Mesothelial cell of epicardium (in vitro differentiated cells): ENCODE results near the gene NOS1AP. TPM values are rescaled to one million over a fixed set of nuclear protein-coding genes. Genes with fewer than 3 reads are reported as not detected.

Experiments
- DNase-seq, 2 experiments: peaks; one replicate each; pipeline ENCODE4 v3.0.0; 2021; ENCODE audit warnings: low spot score in 2 of 2; ENCODE audit not compliant: unreplicated experiment in 2 of 2
- H3K27ac Mint-ChIP-seq: 2 replicates; pipeline ENCODE4 v1.8.0; 2021; ENCODE audit warnings: mixed read lengths
- H3K27me3 Mint-ChIP-seq: 2 replicates; pipeline ENCODE4 v1.8.0; 2021; ENCODE audit warnings: low read depth, mixed read lengths
- H3K36me3 Mint-ChIP-seq: 2 replicates; pipeline ENCODE4 v1.8.0; 2021; ENCODE audit warnings: mixed read lengths
- H3K4me1 Mint-ChIP-seq: 2 replicates; pipeline ENCODE4 v1.8.0; 2021; ENCODE audit warnings: mixed read lengths
- H3K4me3 Mint-ChIP-seq: 2 replicates; pipeline ENCODE4 v1.8.0; 2021; ENCODE audit warnings: mild to moderate bottlenecking, moderate library complexity, mixed read lengths
- H3K9me3 Mint-ChIP-seq: 2 replicates; pipeline ENCODE4 v1.8.0; 2021; ENCODE audit warnings: mixed read lengths
- total RNA-seq: library from RNA; stranded (reverse); gene quantifications from 3 replicates; pipeline ENCODE4 v1.2.1, GENCODE V29; 2021
- TF ChIP-seq, protein P1 (sequence below): fragments of 200-600 bp; sonication (generic); IDR thresholded peaks from one replicate; pipeline ENCODE4 v1.5.0; 2021; ENCODE audit warnings: antibody characterized with exemption; ENCODE audit not compliant: unreplicated experiment

The NOS1AP gene
- total RNA-seq, 1 donor from 2014 or later = 4.4 TPM

DNA sequence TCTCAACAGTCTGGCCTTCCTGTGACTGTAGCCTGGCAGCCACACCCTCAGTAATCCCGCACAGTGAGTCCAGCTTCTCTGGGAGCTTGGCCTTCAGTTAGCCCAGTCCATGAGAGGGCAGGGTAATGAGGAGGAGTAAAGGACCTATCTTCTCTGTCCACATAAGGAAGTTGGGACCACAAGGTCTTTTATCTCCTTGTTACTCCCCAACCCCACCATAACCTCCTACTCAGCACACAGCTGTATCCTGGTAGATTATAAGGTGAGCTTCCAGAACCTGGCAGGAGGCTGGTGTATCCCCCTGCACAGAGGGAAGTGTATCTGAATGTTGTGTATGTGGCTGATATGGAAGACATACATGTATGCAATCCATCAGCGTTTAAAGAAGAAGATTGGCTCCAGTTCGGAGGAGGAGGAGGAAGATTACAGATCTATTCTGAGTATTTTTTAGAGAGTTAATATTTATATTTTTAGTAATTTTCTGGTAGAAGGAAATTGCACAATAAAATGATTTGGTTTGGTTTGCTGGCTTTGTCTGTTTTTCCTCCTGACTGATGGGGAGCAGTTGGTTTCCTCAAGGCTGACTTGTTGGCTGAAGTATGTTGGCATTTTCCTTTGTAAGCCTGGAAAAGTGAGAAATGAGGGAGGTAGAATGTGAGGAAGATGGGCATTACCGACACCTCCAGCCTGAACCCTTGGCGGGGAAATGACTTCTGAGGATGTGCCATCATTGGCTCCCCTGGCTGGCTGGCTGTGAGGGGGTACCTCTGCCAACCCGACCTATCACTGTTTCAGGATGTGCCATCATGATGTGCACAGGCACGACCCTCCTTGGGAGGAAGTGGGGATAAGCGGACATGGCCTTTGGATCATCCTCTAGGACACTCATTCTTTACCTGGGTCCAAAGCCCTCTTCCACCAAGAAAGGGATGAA lies 317.1 kb downstream of the NOS1AP start:
- peaks cover 9% of the 10 kb centered on the region for H3K27me3 Mint-ChIP-seq
- TF ChIP-seq, protein P1, sequence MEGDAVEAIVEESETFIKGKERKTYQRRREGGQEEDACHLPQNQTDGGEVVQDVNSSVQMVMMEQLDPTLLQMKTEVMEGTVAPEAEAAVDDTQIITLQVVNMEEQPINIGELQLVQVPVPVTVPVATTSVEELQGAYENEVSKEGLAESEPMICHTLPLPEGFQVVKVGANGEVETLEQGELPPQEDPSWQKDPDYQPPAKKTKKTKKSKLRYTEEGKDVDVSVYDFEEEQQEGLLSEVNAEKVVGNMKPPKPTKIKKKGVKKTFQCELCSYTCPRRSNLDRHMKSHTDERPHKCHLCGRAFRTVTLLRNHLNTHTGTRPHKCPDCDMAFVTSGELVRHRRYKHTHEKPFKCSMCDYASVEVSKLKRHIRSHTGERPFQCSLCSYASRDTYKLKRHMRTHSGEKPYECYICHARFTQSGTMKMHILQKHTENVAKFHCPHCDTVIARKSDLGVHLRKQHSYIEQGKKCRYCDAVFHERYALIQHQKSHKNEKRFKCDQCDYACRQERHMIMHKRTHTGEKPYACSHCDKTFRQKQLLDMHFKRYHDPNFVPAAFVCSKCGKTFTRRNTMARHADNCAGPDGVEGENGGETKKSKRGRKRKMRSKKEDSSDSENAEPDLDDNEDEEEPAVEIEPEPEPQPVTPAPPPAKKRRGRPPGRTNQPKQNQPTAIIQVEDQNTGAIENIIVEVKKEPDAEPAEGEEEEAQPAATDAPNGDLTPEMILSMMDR = no peak
- H3K4me1 Mint-ChIP-seq = peaks cover 12% of the 10 kb centered on the region
- no peak for DNase-seq
- H3K4me3 Mint-ChIP-seq = no peak overlapping the region
- no peaks in the 10 kb centered on the region for H3K9me3 Mint-ChIP-seq
- no peak overlapping the region for H3K27ac Mint-ChIP-seq
- H3K36me3 Mint-ChIP-seq = peaks cover 3% of the 10 kb centered on the region

DNA sequence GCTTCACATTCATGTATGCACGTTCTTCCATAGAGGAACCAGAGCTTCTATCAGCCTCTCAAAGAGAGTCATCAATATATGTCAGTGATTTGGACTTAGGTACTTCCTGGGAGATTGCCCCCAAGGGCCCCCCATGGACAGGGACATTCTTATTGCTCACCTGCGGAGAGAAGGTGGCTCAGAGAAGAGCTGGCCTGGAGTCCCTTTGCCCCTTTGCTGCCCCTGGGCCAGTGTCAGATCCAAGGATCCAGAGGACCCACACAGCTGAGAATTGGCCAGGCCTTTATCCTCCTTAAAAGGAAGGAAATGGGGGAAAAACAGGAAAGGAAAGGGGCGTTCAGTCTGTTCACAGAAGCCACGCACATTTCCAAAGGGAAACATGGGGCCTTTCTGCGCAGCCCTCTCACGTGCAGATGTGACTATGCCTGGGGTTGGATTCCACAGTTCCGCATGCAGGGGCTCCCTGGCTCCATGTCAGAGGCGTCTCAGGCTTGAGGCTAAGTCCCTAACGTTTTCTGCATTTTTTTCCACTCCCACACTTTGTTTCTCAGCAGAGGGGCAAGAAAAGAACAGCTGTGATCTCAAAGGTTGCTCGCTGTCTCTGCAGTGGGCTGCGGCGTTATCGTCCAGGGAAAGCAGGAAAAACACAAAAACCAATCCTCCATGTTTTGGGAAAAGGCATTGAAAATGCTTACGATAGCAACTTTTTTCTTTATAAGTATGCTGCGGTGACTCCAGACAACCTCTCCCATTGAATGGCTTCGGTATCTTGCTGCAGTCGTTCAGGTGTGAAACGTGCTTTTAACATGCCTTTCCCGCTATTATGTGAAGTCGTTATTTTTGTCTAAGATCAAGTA lies 318.0 kb downstream of the NOS1AP start:
- Mint-ChIP-seq H3K4me1 (peaks cover 15% of the 10 kb centered on the region), H3K4me3 (no peak overlapping the region), H3K36me3 (peaks cover 3% of the 10 kb centered on the region), H3K9me3 (no peaks in the 10 kb centered on the region), H3K27ac (no peak overlapping the region), H3K27me3 (peaks cover 9% of the 10 kb centered on the region)
- TF ChIP-seq, protein P1 = no peak
- DNase-seq = no peak

DNA sequence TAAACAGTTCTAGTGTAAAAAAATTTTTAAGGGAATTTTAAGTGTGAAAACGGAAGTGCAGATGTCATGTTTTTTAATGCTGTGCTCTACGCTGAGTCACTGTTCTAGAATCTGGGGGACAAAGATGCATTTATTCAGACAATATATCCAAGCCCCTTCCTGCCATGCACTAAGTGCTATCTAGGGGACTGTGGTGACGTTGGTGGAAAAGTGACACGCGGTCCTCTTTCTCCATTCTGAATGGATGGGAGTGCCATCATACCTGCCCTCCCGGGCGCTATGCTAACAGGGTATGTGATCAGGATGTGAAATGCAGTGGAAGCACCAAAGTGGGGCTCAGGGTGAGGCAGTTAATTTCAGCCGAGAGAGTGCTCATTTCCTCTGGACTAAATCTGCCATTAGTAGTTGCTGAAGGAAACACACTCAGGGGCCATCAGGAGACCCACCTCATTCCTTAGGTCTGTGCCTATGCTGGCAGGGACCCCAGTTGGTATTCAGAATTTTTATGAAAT lies 318.6 kb downstream of the NOS1AP start:
- H3K27ac Mint-ChIP-seq = no peak overlapping the region
- H3K4me1 Mint-ChIP-seq = peaks cover 15% of the 10 kb centered on the region

DNA sequence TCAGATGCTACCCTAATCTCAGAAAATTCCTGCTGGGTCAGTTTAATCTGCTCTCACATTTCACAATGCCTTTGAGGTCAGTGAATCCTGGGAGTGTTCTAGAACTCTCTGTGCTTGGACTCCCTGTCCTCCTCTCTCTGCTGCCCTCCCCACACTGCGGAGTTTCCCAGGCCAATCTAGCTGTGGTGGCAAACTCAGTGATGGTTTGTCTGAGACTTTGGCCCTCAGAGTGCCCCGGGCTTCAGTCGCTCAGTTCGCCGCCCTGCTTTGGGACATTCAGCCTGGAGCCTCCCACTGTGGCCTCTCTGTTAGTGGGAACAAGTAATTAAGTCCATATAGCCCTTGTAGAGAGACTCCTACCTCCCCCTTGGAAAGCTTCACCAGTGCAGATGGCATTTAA lies 319.1 kb downstream of the NOS1AP start:
- Mint-ChIP-seq H3K4me1 (peaks cover 15% of the 10 kb centered on the region), H3K27ac (no peak overlapping the region), H3K36me3 (peaks cover 1% of the 10 kb centered on the region)

More for the DNA sequence above, 318.6 kb downstream of the NOS1AP start:
- Mint-ChIP-seq H3K9me3 (no peaks in the 10 kb centered on the region), H3K4me3 (no peak overlapping the region), H3K36me3 (peaks cover 2% of the 10 kb centered on the region), H3K27me3 (peaks cover 10% of the 10 kb centered on the region)
- no peak for DNase-seq
- TF ChIP-seq, protein P1 = no peak

More for the DNA sequence above, 319.1 kb downstream of the NOS1AP start:
- TF ChIP-seq, protein P1 = no peak
- no peak for DNase-seq
- H3K4me3 Mint-ChIP-seq = no peak overlapping the region
- H3K9me3 Mint-ChIP-seq = no peaks in the 10 kb centered on the region
- H3K27me3 Mint-ChIP-seq = peaks cover 12% of the 10 kb centered on the region
